Measurements from ENCODE around the gene COL2A1.

- no peak for TF ChIP-seq CTCF (optimal IDR thresholded peaks at IDR 0.05 in 1 of 3, IDR thresholded peaks at IDR 0.05 in 1 of 3, conservative IDR thresholded peaks at IDR 0.05 in 1 of 3; ENCODE audit: extremely low read depth in 1 of 3, insufficient read depth in 2 of 3, low read length in 3 of 3)
- no peak for TF ChIP-seq EZH2 (IDR thresholded peaks at IDR 0.05; ENCODE audit: low read length)
Measured at GRCh38 chr12:47947341-47947740, 56.9 kb downstream of the COL2A1 start.

Data from keratinocyte (primary cell).